ENCODE data around the gene GSAP.

- TF ChIP-seq POLR2A (IDR thresholded peaks at IDR 0.05; ENCODE audit: low read length) (no peak), GATA1 (IDR thresholded peaks at IDR 0.05; ENCODE audit: low read depth, low read length) (no peak)
Observed at GRCh38 chr7:77382532-77382931, 33.6 kb downstream of the GSAP start.
